ENCODE results near the gene VSX2. TPM values are rescaled to one million over a fixed set of nuclear protein-coding genes. Genes with fewer than 3 reads are reported as not detected.

Gene VSX2
- total RNA-seq, 1 experiment from 2014 or later, result not detected

DNA sequence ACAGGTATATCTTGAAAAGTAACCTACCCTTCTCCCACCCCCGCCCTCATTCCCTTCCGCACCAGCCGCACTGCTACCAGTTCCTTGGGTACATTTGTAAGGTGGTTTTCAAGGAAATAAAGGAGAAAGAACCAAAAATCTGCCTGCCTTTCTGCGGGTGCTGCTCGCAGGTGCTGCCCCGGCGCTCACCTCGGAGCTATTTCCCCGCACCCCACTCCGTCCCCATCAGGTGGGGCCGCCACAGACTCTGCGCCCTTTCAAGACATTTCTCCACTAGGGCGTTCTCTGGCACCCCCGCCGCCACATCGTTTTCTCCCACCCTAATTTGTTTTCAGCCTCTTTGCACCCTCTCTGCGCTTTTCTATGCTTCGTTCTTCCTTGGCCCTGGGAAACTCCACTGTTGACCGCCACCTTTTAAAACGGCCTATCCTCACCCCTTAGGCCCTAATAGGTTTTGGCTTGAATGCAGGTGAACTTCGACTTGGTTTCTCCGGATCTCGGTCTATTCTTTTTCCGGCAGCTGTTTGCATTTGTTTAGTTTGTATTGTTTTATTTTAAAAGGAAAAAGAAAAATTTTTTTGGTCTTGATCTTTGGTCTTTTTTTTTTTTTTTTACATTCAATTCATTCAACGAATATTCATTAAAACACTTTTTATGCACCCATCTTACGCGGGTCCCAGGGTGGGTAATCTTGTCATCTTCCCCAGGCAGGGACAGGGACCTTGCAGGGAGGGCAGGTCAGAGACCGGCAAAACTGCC, 3.0 kb downstream of the VSX2 start:
- Histone ChIP-seq H3K36me3 (replicated peaks; ENCODE audit: control insufficient read depth, insufficient read depth, low read length) (no peaks in the 10 kb centered on the region), H3K4me3 (ENCODE audit: insufficient read depth, low read depth, low read length) (no peak overlapping the region), H3K27me3 (ENCODE audit: control insufficient read depth, insufficient read depth, low read length) (peaks cover 87% of the 10 kb centered on the region)
- DNase-seq, result peak; percentile 66

- DNase-seq, result no peak
- Histone ChIP-seq H3K4me3 (ENCODE audit: insufficient read depth, low read depth, low read length) (no peak overlapping the region), H3K27me3 (ENCODE audit: control insufficient read depth, insufficient read depth, low read length) (peaks cover 82% of the 10 kb centered on the region), H3K36me3 (replicated peaks; ENCODE audit: control insufficient read depth, insufficient read depth, low read length) (no peaks in the 10 kb centered on the region)
These were observed 3.5 kb downstream of the VSX2 start for GRCh38 chr14:74242780-74243042.

GRCh38 chr14:74243051-74243450, 3.8 kb downstream of the VSX2 start:
- Histone ChIP-seq H3K36me3 (replicated peaks; ENCODE audit: control insufficient read depth, insufficient read depth, low read length) (no peaks in the 10 kb centered on the region), H3K4me3 (ENCODE audit: insufficient read depth, low read depth, low read length) (no peak overlapping the region), H3K27me3 (ENCODE audit: control insufficient read depth, insufficient read depth, low read length) (peaks cover 81% of the 10 kb centered on the region)
- no peak for DNase-seq

DNA sequence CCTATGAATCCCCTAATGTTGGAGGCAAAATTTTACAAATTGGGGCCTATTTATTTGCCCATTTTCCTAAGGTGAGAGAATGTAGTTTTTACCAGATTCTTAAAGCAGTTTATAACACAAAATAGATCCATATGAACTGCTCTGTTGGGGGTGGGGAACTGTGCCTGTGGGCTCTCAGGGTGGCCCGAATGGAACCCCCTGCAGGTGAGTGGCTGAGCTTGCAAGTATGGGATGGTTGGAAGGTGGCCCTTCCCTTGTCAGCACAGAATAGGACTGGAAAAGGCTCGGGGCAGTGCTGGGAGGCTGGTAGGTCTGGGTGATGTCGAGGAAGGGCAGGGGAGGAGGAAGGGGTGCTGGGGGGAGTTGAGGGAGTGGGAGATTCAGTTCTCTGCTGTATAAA, 4.9 kb downstream of the VSX2 start:
- DNase-seq, result no peak
- H3K4me3 ChIP-seq (ENCODE audit: insufficient read depth, low read depth, low read length), result no peak overlapping the region
- peaks cover 70% of the 10 kb centered on the region for H3K27me3 ChIP-seq (ENCODE audit: control insufficient read depth, insufficient read depth, low read length)
- no peaks in the 10 kb centered on the region for H3K36me3 ChIP-seq (replicated peaks; ENCODE audit: control insufficient read depth, insufficient read depth, low read length)

DNA sequence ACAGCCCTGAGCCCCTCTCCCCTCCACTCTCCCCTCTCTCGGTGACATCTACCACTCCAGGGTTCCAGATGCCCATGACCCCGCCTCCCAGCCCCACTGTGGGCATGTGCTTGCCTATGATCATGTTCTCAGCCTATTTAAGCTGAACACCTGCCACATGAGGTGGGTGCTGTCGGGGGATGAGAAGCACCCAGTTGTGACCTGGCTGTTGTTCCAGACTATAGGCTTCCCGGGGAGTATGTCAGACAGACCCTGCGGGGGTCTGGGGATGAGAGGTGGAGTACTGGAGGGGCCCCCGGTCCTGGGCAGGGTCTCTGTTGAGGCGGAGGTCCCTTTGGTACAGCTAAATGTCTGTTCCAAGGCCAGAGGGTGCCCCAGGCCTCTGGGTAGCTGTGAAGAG, 6.0 kb downstream of the VSX2 start:
- Histone ChIP-seq H3K4me3 (ENCODE audit: insufficient read depth, low read depth, low read length) (no peak overlapping the region), H3K27me3 (ENCODE audit: control insufficient read depth, insufficient read depth, low read length) (peaks cover 58% of the 10 kb centered on the region), H3K36me3 (replicated peaks; ENCODE audit: control insufficient read depth, insufficient read depth, low read length) (no peaks in the 10 kb centered on the region)
- DNase-seq, result no peak

GRCh38 chr14:74246542-74246941, 7.3 kb downstream of the VSX2 start:
- no peaks in the 10 kb centered on the region for H3K36me3 ChIP-seq (replicated peaks; ENCODE audit: control insufficient read depth, insufficient read depth, low read length)
- no peak overlapping the region for H3K4me3 ChIP-seq (ENCODE audit: insufficient read depth, low read depth, low read length)
- DNase-seq, result no peak
- peaks cover 46% of the 10 kb centered on the region for H3K27me3 ChIP-seq (ENCODE audit: control insufficient read depth, insufficient read depth, low read length)

- H3K36me3 ChIP-seq (replicated peaks; ENCODE audit: control insufficient read depth, insufficient read depth, low read length), result no peaks in the 10 kb centered on the region
- peaks cover 36% of the 10 kb centered on the region for H3K27me3 ChIP-seq (ENCODE audit: control insufficient read depth, insufficient read depth, low read length)
- no peak for DNase-seq
- no peak overlapping the region for H3K4me3 ChIP-seq (ENCODE audit: insufficient read depth, low read depth, low read length)
These were observed 8.8 kb downstream of the VSX2 start for GRCh38 chr14:74248017-74248416.

GRCh38 chr14:74249433-74250375, 10.5 kb downstream of the VSX2 start:
- Histone ChIP-seq H3K4me3 (ENCODE audit: insufficient read depth, low read depth, low read length) (no peak overlapping the region), H3K27me3 (ENCODE audit: control insufficient read depth, insufficient read depth, low read length) (peaks cover 20% of the 10 kb centered on the region)

DNA sequence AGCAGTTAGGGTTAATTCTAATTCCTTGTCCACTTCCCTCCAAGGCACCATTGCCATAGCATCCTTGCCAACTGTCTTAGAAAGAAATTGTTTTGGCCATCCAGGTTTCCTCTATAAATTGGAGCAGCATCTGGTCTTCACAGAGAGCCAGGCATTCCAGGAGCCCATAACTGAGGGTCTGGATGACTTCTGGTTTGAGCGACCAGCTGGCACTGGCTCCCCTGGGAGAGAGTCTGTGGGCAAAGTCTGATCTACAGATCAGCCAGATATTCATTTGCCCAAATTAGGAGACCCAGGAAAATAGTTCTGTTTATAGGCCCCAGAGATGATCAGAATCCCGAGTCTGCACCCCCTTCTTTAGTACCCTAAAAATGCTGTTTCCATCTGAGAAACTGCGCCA, 16.0 kb downstream of the VSX2 start:
- H3K27me3 ChIP-seq (ENCODE audit: control insufficient read depth, insufficient read depth, low read length), result peaks cover 29% of the 10 kb centered on the region
- H3K4me3 ChIP-seq (ENCODE audit: insufficient read depth, low read depth, low read length), result no peak overlapping the region
- no peak for DNase-seq
- no peaks in the 10 kb centered on the region for H3K36me3 ChIP-seq (replicated peaks; ENCODE audit: control insufficient read depth, insufficient read depth, low read length)

More at GRCh38 chr14:74249433-74250375, 10.5 kb downstream of the VSX2 start:
- no peaks in the 10 kb centered on the region for H3K36me3 ChIP-seq (replicated peaks; ENCODE audit: control insufficient read depth, insufficient read depth, low read length)
- no peak for DNase-seq

- Histone ChIP-seq H3K4me3 (ENCODE audit: insufficient read depth, low read depth, low read length) (peak overlapping the region; percentile 53), H3K36me3 (replicated peaks; ENCODE audit: control insufficient read depth, insufficient read depth, low read length) (no peaks in the 10 kb centered on the region), H3K27me3 (ENCODE audit: control insufficient read depth, insufficient read depth, low read length) (peaks cover 26% of the 10 kb centered on the region)
- peak; percentile 98 for DNase-seq
These were observed 18.1 kb downstream of the VSX2 start for GRCh38 chr14:74257078-74257940.

DNA sequence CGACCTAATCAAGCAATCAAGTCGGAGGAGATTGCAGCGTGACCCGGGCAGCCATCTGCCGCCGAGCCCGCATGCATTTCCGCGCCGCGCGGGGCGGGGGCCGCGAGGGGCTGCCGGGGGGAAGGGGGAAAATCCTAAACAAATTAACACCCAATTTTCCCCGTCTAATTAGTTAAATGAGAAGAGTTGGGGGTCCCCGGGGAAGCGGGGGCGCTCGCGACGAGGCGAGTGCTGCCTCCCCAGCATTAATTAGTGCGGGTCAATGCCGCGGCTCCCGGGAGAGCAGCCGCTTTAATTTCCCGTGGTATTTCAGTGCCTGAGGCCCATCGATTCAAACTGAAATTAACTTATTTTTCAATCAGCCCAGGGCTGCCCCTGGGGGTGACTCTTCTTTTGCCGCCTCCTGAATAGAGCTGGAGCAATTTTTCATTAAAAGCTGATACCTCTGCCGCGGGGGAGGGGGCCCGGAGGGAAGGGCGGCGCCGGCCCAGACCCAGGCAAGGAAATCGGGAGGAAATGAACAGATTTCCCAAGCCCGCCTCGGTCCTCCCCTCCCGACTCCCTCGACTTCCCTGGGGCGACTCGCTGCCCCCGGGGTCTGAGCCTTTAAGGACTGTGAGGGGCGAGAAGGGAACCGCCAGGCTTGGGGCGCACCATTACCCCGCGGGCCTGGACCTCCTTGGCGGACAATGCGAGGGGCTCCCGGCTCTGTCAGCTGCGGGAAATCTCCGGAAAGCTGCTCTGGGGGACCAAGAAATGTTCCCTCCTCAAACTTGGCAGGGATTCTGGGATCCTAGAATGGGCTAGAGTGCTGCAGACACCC, 18.9 kb downstream of the VSX2 start:
- peak; percentile 83 for DNase-seq
- H3K36me3 ChIP-seq (replicated peaks; ENCODE audit: control insufficient read depth, insufficient read depth, low read length), result no peaks in the 10 kb centered on the region
- H3K27me3 ChIP-seq (ENCODE audit: control insufficient read depth, insufficient read depth, low read length), result peaks cover 26% of the 10 kb centered on the region
- H3K4me3 ChIP-seq (ENCODE audit: insufficient read depth, low read depth, low read length), result peak overlapping the region; percentile 53

- Histone ChIP-seq H3K4me3 (ENCODE audit: insufficient read depth, low read depth, low read length) (peak overlapping the region; percentile 53), H3K36me3 (replicated peaks; ENCODE audit: control insufficient read depth, insufficient read depth, low read length) (no peaks in the 10 kb centered on the region), H3K27me3 (ENCODE audit: control insufficient read depth, insufficient read depth, low read length) (peaks cover 26% of the 10 kb centered on the region)
- DNase-seq, result peak; percentile 78
These were observed 19.5 kb downstream of the VSX2 start for GRCh38 chr14:74258764-74259035.

DNA sequence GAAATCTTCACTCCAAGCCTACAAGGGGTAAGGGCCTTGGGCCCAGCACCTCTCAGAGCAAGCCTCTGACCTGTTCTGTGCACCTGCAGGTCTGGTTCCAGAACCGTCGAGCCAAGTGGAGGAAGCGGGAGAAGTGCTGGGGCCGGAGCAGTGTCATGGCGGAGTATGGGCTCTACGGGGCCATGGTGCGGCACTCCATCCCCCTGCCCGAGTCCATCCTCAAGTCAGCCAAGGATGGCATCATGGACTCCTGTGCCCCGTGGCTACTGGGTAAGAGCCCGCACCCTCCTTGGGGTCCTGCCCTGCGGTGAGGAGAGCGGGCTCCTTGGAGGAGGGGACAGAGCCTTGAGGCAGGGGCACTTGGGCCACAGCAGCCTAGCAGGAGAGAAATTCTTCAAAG, 20.3 kb downstream of the VSX2 start:
- no peaks in the 10 kb centered on the region for H3K36me3 ChIP-seq (replicated peaks; ENCODE audit: control insufficient read depth, insufficient read depth, low read length)
- DNase-seq, result no peak
- H3K4me3 ChIP-seq (ENCODE audit: insufficient read depth, low read depth, low read length), result no peak overlapping the region
- H3K27me3 ChIP-seq (ENCODE audit: control insufficient read depth, insufficient read depth, low read length), result peaks cover 26% of the 10 kb centered on the region
